Caco-2 (cell line): ENCODE measurements around the gene IGFBP2. TPM values are rescaled to one million over a fixed set of nuclear protein-coding genes. Genes with fewer than 3 reads are reported as not detected.

Experiments
- BruUV-seq: library from RNA; stranded (reverse); fragments of 400-500 nt; replicated peaks from 2 replicates; lab custom pipeline; 2021; lab: Mats Ljungman, UMichigan
- CTCF ChIA-PET: fragments of 300-600 bp; sonication (Branson Sonifier 250); formaldehyde crosslinking; loops from one replicate; lab custom pipeline; 2022; ENCODE audit warnings: antibody characterized with exemption; lab: Charles Lee
- POLR2A ChIA-PET: fragments of 300-600 bp; sonication (Branson Sonifier 250); formaldehyde crosslinking; loops from one replicate; lab custom pipeline; 2022; ENCODE audit warnings: antibody characterized with exemption; lab: Charles Lee
- DNase-seq, 2 experiments: peaks; one replicate each; pipeline versions ENCODE4 v3.0.0 to v3.0.0-alpha.2; 2020 to 2022
- H3K27me3 ChIP-seq: replicated peaks from 2 replicates; pipeline ENCODE4 v1.6.0; 2011; ENCODE audit warnings: low read length; ENCODE audit not compliant: control insufficient read depth, insufficient read depth
- H3K36me3 ChIP-seq: 2 replicates; pipeline ENCODE4 v1.5.1; 2011; ENCODE audit warnings: low read length; ENCODE audit not compliant: control insufficient read depth, insufficient read depth
- H3K4me1 ChIP-seq: fragments of 250-450 bp; sonication (Bioruptor Pico); 2 replicates; pipeline ENCODE4 v1.5.1; 2020; ENCODE audit warnings: mild to moderate bottlenecking
- H3K4me3 ChIP-seq: 2 replicates; pipeline ENCODE4 v1.5.1; 2011; ENCODE audit warnings: low read depth, mild to moderate bottlenecking, control low read depth, low read length
- H3K9me3 ChIP-seq: fragments of 250-450 bp; sonication (Bioruptor Pico); 2 replicates; pipeline ENCODE4 v1.5.1; 2020; ENCODE audit warnings: mild to moderate bottlenecking, moderate library complexity
- H3K27ac Mint-ChIP-seq: one replicate; pipeline ENCODE4 v1.8.0; 2022; ENCODE audit warnings: mixed read lengths; ENCODE audit not compliant: unreplicated experiment
- H3K27me3 Mint-ChIP-seq: one replicate; pipeline ENCODE4 v1.8.0; 2022; ENCODE audit warnings: mixed read lengths; ENCODE audit not compliant: insufficient read depth, unreplicated experiment
- H3K36me3 Mint-ChIP-seq: one replicate; pipeline ENCODE4 v1.8.0; 2022; ENCODE audit warnings: mild to moderate bottlenecking, mixed read lengths; ENCODE audit not compliant: insufficient read depth, unreplicated experiment
- H3K4me1 Mint-ChIP-seq: one replicate; pipeline ENCODE4 v1.8.0; 2022; ENCODE audit warnings: low read depth, mixed read lengths; ENCODE audit not compliant: unreplicated experiment
- H3K4me3 Mint-ChIP-seq: one replicate; pipeline ENCODE4 v1.8.0; 2022; ENCODE audit warnings: mild to moderate bottlenecking, moderate library complexity, mixed read lengths; ENCODE audit not compliant: unreplicated experiment
- H3K9me3 Mint-ChIP-seq: one replicate; pipeline ENCODE4 v1.8.0; 2022; ENCODE audit warnings: mixed read lengths; ENCODE audit not compliant: unreplicated experiment
- intact Hi-C: fragments of 100-400 bp; cut with micrococcal nuclease; formaldehyde crosslinking; loops from one replicate; pipeline ENCODE4 v1.10.0; 2022; ENCODE audit not compliant: unreplicated experiment
- total RNA-seq: library from RNA; stranded (reverse); gene quantifications from 2 replicates; pipeline ENCODE4 v1.2.3, GENCODE V29; 2022
- TF ChIP-seq, protein P1 (sequence below), 2 experiments: fragments of 200-600 bp in 1 of 2; IDR thresholded peaks; 1 replicate in 1 of 2; 2 replicates in 1 of 2; pipeline versions ENCODE4 v1.5.1 to v1.8.0; 2011 to 2022; ENCODE audit warnings: antibody characterized with exemption in 1 of 2, control low read depth in 1 of 2, inconsistent platforms in 1 of 2, low read depth in 1 of 2, low read length in 1 of 2, mild to moderate bottlenecking in 1 of 2, moderate library complexity in 1 of 2; ENCODE audit not compliant: insufficient read depth in 1 of 2, severe bottlenecking in 1 of 2, unreplicated experiment in 1 of 2

The IGFBP2 gene
- total RNA-seq, 1 experiment from 2014 or later = 6.6 TPM

- H3K4me1 Mint-ChIP-seq = peaks cover 21% of the 10 kb centered on the region
- H3K4me1 ChIP-seq = no peaks in the 10 kb centered on the region
- no peaks in the 10 kb centered on the region for H3K9me3 ChIP-seq
- TF ChIP-seq, protein P1, sequence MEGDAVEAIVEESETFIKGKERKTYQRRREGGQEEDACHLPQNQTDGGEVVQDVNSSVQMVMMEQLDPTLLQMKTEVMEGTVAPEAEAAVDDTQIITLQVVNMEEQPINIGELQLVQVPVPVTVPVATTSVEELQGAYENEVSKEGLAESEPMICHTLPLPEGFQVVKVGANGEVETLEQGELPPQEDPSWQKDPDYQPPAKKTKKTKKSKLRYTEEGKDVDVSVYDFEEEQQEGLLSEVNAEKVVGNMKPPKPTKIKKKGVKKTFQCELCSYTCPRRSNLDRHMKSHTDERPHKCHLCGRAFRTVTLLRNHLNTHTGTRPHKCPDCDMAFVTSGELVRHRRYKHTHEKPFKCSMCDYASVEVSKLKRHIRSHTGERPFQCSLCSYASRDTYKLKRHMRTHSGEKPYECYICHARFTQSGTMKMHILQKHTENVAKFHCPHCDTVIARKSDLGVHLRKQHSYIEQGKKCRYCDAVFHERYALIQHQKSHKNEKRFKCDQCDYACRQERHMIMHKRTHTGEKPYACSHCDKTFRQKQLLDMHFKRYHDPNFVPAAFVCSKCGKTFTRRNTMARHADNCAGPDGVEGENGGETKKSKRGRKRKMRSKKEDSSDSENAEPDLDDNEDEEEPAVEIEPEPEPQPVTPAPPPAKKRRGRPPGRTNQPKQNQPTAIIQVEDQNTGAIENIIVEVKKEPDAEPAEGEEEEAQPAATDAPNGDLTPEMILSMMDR (IDR thresholded peaks at IDR 0.05; ENCODE audit: insufficient read depth in 1 of 2, low read depth in 1 of 2, low read length in 1 of 2, severe bottlenecking in 1 of 2, unreplicated experiment in 1 of 2) = no peak
- DNase-seq = no peak
- no peaks in the 10 kb centered on the region for H3K9me3 Mint-ChIP-seq
- H3K4me3 ChIP-seq = no peak overlapping the region
- CTCF ChIA-PET = no interaction called here
- POLR2A ChIA-PET = no interaction called here
- no peaks in the 10 kb centered on the region for H3K36me3 Mint-ChIP-seq
- H3K4me3 Mint-ChIP-seq = no peak overlapping the region
- intact Hi-C loops = loop anchor here (10.0 kb wide), 1 partner anchor 364 kb away; no protein-coding TSS in a partner anchor
- no peak overlapping the region for H3K27ac Mint-ChIP-seq
- BruUV-seq = no TSS peak
- H3K27me3 ChIP-seq = no peaks in the 10 kb centered on the region; the same call in 1 of the 2 replicates
- H3K27me3 Mint-ChIP-seq = peaks cover 23% of the 10 kb centered on the region
- no peaks in the 10 kb centered on the region for H3K36me3 ChIP-seq
These were observed 57.2 kb downstream of the IGFBP2 start for GRCh38 chr2:216690456-216690852.

GRCh38 chr2:216690853-216691741 lies 57.9 kb downstream of the IGFBP2 start:
- H3K27me3 Mint-ChIP-seq = peaks cover 28% of the 10 kb centered on the region
- intact Hi-C loops = loop anchor here (10.0 kb wide), 1 partner anchor 364 kb away; no protein-coding TSS in a partner anchor
- POLR2A ChIA-PET = no interaction called here
- peaks cover 21% of the 10 kb centered on the region for H3K4me1 Mint-ChIP-seq
- Histone ChIP-seq H3K4me1 (no peaks in the 10 kb centered on the region), H3K36me3 (no peaks in the 10 kb centered on the region), H3K4me3 (no peak overlapping the region), H3K9me3 (no peaks in the 10 kb centered on the region), H3K27me3 (no peaks in the 10 kb centered on the region; the same call in 1 of the 2 replicates)
- CTCF ChIA-PET = interaction anchor here (0.6 to 0.7 kb wide), 3 partner anchors 11 to 1325 kb away, joined by 3 to 9 read pairs (median 3); no protein-coding TSS in a partner anchor
- TF ChIP-seq, protein P1 (IDR thresholded peaks at IDR 0.05; ENCODE audit: insufficient read depth in 1 of 2, low read depth in 1 of 2, low read length in 1 of 2, severe bottlenecking in 1 of 2, unreplicated experiment in 1 of 2) = no peak
- H3K4me3 Mint-ChIP-seq = peak overlapping the region; percentile 79
- DNase-seq = peak in 1 of 2 experiments; percentile 34
- no peaks in the 10 kb centered on the region for H3K9me3 Mint-ChIP-seq
- H3K36me3 Mint-ChIP-seq = no peaks in the 10 kb centered on the region
- BruUV-seq = no TSS peak
- no peak overlapping the region for H3K27ac Mint-ChIP-seq

- Histone ChIP-seq H3K36me3 (no peaks in the 10 kb centered on the region), H3K27me3 (no peaks in the 10 kb centered on the region; the same call in 1 of the 2 replicates), H3K9me3 (no peaks in the 10 kb centered on the region), H3K4me1 (no peaks in the 10 kb centered on the region), H3K4me3 (peak overlapping the region; percentile 16; the same call in 1 of the 2 replicates)
- no TSS peak for BruUV-seq
- ChIA-PET POLR2A (no interaction called here), CTCF (interaction anchor here (0.7 to 1.3 kb wide), 2 partner anchors 9 to 114 kb away, joined by 3 to 6 read pairs; no protein-coding TSS in a partner anchor)
- peaks cover 27% of the 10 kb centered on the region for H3K4me1 Mint-ChIP-seq
- H3K4me3 Mint-ChIP-seq = peak overlapping the region; percentile 79
- H3K9me3 Mint-ChIP-seq = no peaks in the 10 kb centered on the region
- DNase-seq = peak in 1 of 2 experiments; percentile 56
- H3K27me3 Mint-ChIP-seq = peaks cover 32% of the 10 kb centered on the region
- intact Hi-C loops = loop anchor here (10.0 kb wide), 1 partner anchor 362 kb away; no protein-coding TSS in a partner anchor
- TF ChIP-seq, protein P1 (IDR thresholded peaks at IDR 0.05; ENCODE audit: insufficient read depth in 1 of 2, low read depth in 1 of 2, low read length in 1 of 2, severe bottlenecking in 1 of 2, unreplicated experiment in 1 of 2) = no peak
- no peak overlapping the region for H3K27ac Mint-ChIP-seq
- H3K36me3 Mint-ChIP-seq = no peaks in the 10 kb centered on the region
These were observed 59.6 kb downstream of the IGFBP2 start for GRCh38 chr2:216692636-216693413.
